Activated CD4-positive, alpha-beta T cell treated with anti-CD3 and anti-CD28 coated beads, Interleukin-2, amount 10 ng/mL, durations not matched to agents 7 days and 5 days (primary cell): ENCODE results near the gene TRAPPC11. TPM values are rescaled to one million over a fixed set of nuclear protein-coding genes. Genes with fewer than 3 reads are reported as not detected.

Source experiments
- CTCF ChIA-PET: fragments of 350-600 bp; sonication (Branson Sonifier 250); formaldehyde crosslinking; loops from one replicate; lab custom pipeline; 2021; ENCODE audit warnings: antibody characterized with exemption; lab: Charles Lee
- POLR2A ChIA-PET: fragments of 350-600 bp; sonication (Branson Sonifier 250); formaldehyde crosslinking; loops from one replicate; lab custom pipeline; 2021; ENCODE audit warnings: antibody characterized with exemption; lab: Charles Lee
- DNase-seq: peaks from one replicate; pipeline ENCODE4 v3.0.0-alpha.2; 2020
- H3K27ac Mint-ChIP-seq: one replicate; pipeline ENCODE4 v1.8.0; 2021; ENCODE audit warnings: mild to moderate bottlenecking, moderate library complexity, mixed read lengths
- H3K27me3 Mint-ChIP-seq: one replicate; pipeline ENCODE4 v1.8.0; 2021; ENCODE audit warnings: mixed read lengths
- H3K36me3 Mint-ChIP-seq: one replicate; pipeline ENCODE4 v1.8.0; 2021; ENCODE audit warnings: low read depth, mixed read lengths
- H3K4me1 Mint-ChIP-seq: one replicate; pipeline ENCODE4 v1.8.0; 2021; ENCODE audit warnings: mixed read lengths
- H3K4me3 Mint-ChIP-seq: one replicate; pipeline ENCODE4 v1.8.0; 2021; ENCODE audit warnings: mild to moderate bottlenecking, moderate library complexity, mixed read lengths
- H3K9me3 Mint-ChIP-seq: one replicate; pipeline ENCODE4 v1.8.0; 2021; ENCODE audit warnings: mixed read lengths
- total RNA-seq, 2 experiments: library from RNA; stranded (reverse); gene quantifications; one replicate each; pipeline ENCODE4 v1.2.3, GENCODE V29; 2021

The TRAPPC11 gene
- total RNA-seq, 2 experiments from 2014 or later = 28.0 to 33.1 TPM

GRCh38 chr4:183627979-183628588 lies 31.0 kb upstream of the TRAPPC11 start:
- Mint-ChIP-seq H3K9me3 (no peaks in the 10 kb centered on the region), H3K4me3 (no peak overlapping the region), H3K27ac (no peak overlapping the region), H3K36me3 (no peaks in the 10 kb centered on the region), H3K4me1 (no peaks in the 10 kb centered on the region), H3K27me3 (no peaks in the 10 kb centered on the region)
- ChIA-PET CTCF (no interaction called here), POLR2A (no interaction called here)
- no peak for DNase-seq

- Mint-ChIP-seq H3K36me3 (no peaks in the 10 kb centered on the region), H3K27ac (no peak overlapping the region), H3K4me1 (peaks cover 4% of the 10 kb centered on the region), H3K27me3 (no peaks in the 10 kb centered on the region), H3K9me3 (no peaks in the 10 kb centered on the region), H3K4me3 (no peak overlapping the region)
- no peak for DNase-seq
- ChIA-PET CTCF (no interaction called here), POLR2A (no interaction called here)
Measured at GRCh38 chr4:183631577-183632198, 27.4 kb upstream of the TRAPPC11 start.

GRCh38 chr4:183632689-183633088 lies 26.4 kb upstream of the TRAPPC11 start:
- H3K9me3 Mint-ChIP-seq = no peaks in the 10 kb centered on the region

GRCh38 chr4:183633476-183634400 lies 25.4 kb upstream of the TRAPPC11 start:
- Mint-ChIP-seq H3K27ac (no peak overlapping the region), H3K4me3 (no peak overlapping the region), H3K4me1 (peaks cover 9% of the 10 kb centered on the region), H3K27me3 (no peaks in the 10 kb centered on the region), H3K36me3 (no peaks in the 10 kb centered on the region), H3K9me3 (no peaks in the 10 kb centered on the region)
- ChIA-PET CTCF (no interaction called here), POLR2A (no interaction called here)
- no peak for DNase-seq

More at GRCh38 chr4:183632689-183633088, 26.4 kb upstream of the TRAPPC11 start:
- H3K4me1 Mint-ChIP-seq = peaks cover 9% of the 10 kb centered on the region
- H3K4me3 Mint-ChIP-seq = no peak overlapping the region
- H3K27ac Mint-ChIP-seq = no peak overlapping the region
- CTCF ChIA-PET = no interaction called here
- no peak for DNase-seq
- POLR2A ChIA-PET = no interaction called here
- H3K27me3 Mint-ChIP-seq = no peaks in the 10 kb centered on the region
- no peaks in the 10 kb centered on the region for H3K36me3 Mint-ChIP-seq

- Mint-ChIP-seq H3K27me3 (no peaks in the 10 kb centered on the region), H3K9me3 (no peaks in the 10 kb centered on the region), H3K4me1 (peaks cover 9% of the 10 kb centered on the region), H3K36me3 (no peaks in the 10 kb centered on the region), H3K27ac (no peak overlapping the region), H3K4me3 (no peak overlapping the region)
- ChIA-PET CTCF (no interaction called here), POLR2A (no interaction called here)
- no peak for DNase-seq
Measured at GRCh38 chr4:183635321-183635720, 23.8 kb upstream of the TRAPPC11 start.

GRCh38 chr4:183635741-183636140 lies 23.4 kb upstream of the TRAPPC11 start:
- DNase-seq = no peak
- Mint-ChIP-seq H3K27me3 (no peaks in the 10 kb centered on the region), H3K9me3 (no peaks in the 10 kb centered on the region), H3K36me3 (no peaks in the 10 kb centered on the region), H3K4me1 (peaks cover 9% of the 10 kb centered on the region), H3K4me3 (no peak overlapping the region), H3K27ac (peak overlapping the region; percentile 1)
- POLR2A ChIA-PET = no interaction called here
- CTCF ChIA-PET = interaction anchor here (1.6 kb wide), 1 partner anchor 23 kb away, joined by 5 read pairs; no protein-coding TSS in a partner anchor

GRCh38 chr4:183636503-183636902 lies 22.6 kb upstream of the TRAPPC11 start:
- no peak overlapping the region for H3K4me3 Mint-ChIP-seq

GRCh38 chr4:183636923-183637322 lies 22.2 kb upstream of the TRAPPC11 start:
- Mint-ChIP-seq H3K27ac (no peak overlapping the region), H3K9me3 (no peaks in the 10 kb centered on the region), H3K27me3 (no peaks in the 10 kb centered on the region), H3K4me3 (no peak overlapping the region), H3K36me3 (peaks cover 3% of the 10 kb centered on the region), H3K4me1 (peaks cover 9% of the 10 kb centered on the region)
- CTCF ChIA-PET = interaction anchor here (1.1 to 1.6 kb wide), 2 partner anchors 14 to 24 kb away, joined by 4 to 5 read pairs; no protein-coding TSS in a partner anchor
- no peak for DNase-seq
- POLR2A ChIA-PET = no interaction called here

More at GRCh38 chr4:183636503-183636902, 22.6 kb upstream of the TRAPPC11 start:
- ChIA-PET CTCF (interaction anchor here (1.1 to 1.6 kb wide), 2 partner anchors 13 to 23 kb away, joined by 4 to 5 read pairs; no protein-coding TSS in a partner anchor), POLR2A (no interaction called here)
- Mint-ChIP-seq H3K27me3 (no peaks in the 10 kb centered on the region), H3K36me3 (peaks cover 3% of the 10 kb centered on the region), H3K4me1 (peaks cover 9% of the 10 kb centered on the region), H3K9me3 (no peaks in the 10 kb centered on the region), H3K27ac (no peak overlapping the region)
- DNase-seq = no peak

- DNase-seq = no peak
- H3K36me3 Mint-ChIP-seq = peaks cover 5% of the 10 kb centered on the region
- POLR2A ChIA-PET = no interaction called here
- no peak overlapping the region for H3K27ac Mint-ChIP-seq
- CTCF ChIA-PET = interaction anchor here (1.1 kb wide), 1 partner anchor 14 kb away, joined by 4 read pairs; no protein-coding TSS in a partner anchor
- H3K27me3 Mint-ChIP-seq = no peaks in the 10 kb centered on the region
- H3K9me3 Mint-ChIP-seq = no peaks in the 10 kb centered on the region
- peaks cover 9% of the 10 kb centered on the region for H3K4me1 Mint-ChIP-seq
- no peak overlapping the region for H3K4me3 Mint-ChIP-seq
Measured at GRCh38 chr4:183637461-183637860, 21.6 kb upstream of the TRAPPC11 start.

- POLR2A ChIA-PET = no interaction called here
- H3K4me3 Mint-ChIP-seq = no peak overlapping the region
- no peaks in the 10 kb centered on the region for H3K9me3 Mint-ChIP-seq
- H3K4me1 Mint-ChIP-seq = peaks cover 8% of the 10 kb centered on the region
- no peak for DNase-seq
- H3K36me3 Mint-ChIP-seq = peaks cover 8% of the 10 kb centered on the region
- H3K27me3 Mint-ChIP-seq = no peaks in the 10 kb centered on the region
- H3K27ac Mint-ChIP-seq = no peak overlapping the region
- CTCF ChIA-PET = no interaction called here
Measured at GRCh38 chr4:183638436-183638835, 20.7 kb upstream of the TRAPPC11 start.

- Mint-ChIP-seq H3K4me3 (no peak overlapping the region), H3K27ac (no peak overlapping the region), H3K27me3 (no peaks in the 10 kb centered on the region), H3K36me3 (peaks cover 13% of the 10 kb centered on the region), H3K9me3 (no peaks in the 10 kb centered on the region), H3K4me1 (peaks cover 6% of the 10 kb centered on the region)
- CTCF ChIA-PET = no interaction called here
- DNase-seq = no peak
- POLR2A ChIA-PET = no interaction called here
Measured at GRCh38 chr4:183639291-183639690, 19.8 kb upstream of the TRAPPC11 start.

GRCh38 chr4:183645326-183645725 lies 13.8 kb upstream of the TRAPPC11 start:
- H3K27me3 Mint-ChIP-seq = no peaks in the 10 kb centered on the region
- no peaks in the 10 kb centered on the region for H3K9me3 Mint-ChIP-seq
- CTCF ChIA-PET = interaction anchor here (0.6 kb wide), 1 partner anchor 11 kb away, joined by 4 read pairs; no protein-coding TSS in a partner anchor
- H3K27ac Mint-ChIP-seq = no peak overlapping the region
- POLR2A ChIA-PET = interaction anchor here (0.6 kb wide), 1 partner anchor 76 kb away, joined by 9 read pairs; no protein-coding TSS in a partner anchor
- peaks cover 23% of the 10 kb centered on the region for H3K36me3 Mint-ChIP-seq
- DNase-seq = no peak
- no peaks in the 10 kb centered on the region for H3K4me1 Mint-ChIP-seq
- no peak overlapping the region for H3K4me3 Mint-ChIP-seq
